Small intestine (tissue), 7 donors: ENCODE data around the gene PER1. TPM values are rescaled to one million over a fixed set of nuclear protein-coding genes. Genes with fewer than 3 reads are reported as not detected.
A peak's percentile ranks its signal among the peaks of the same experiment; 100 is the strongest.

Source experiments
- DNase-seq, 2 donors: peaks; one replicate each; pipeline versions ENCODE4 v3.0.0 to v3.0.0-alpha.2; 2013
- FAIRE-seq: peaks from 2 replicates; lab custom pipeline; 2012; peaks lifted over from hg19 to GRCh38; lab: Jason Lieb, UNC
- H3K27ac ChIP-seq, 3 donors: one replicate each; pipeline ENCODE4 v1.5.1; 2013; ENCODE audit warnings: low read length in 2 of 3, mild to moderate bottlenecking in 2 of 3, control low read depth in 1 of 3, inconsistent platforms in 1 of 3, low read depth in 1 of 3, moderate library complexity in 1 of 3
- H3K27me3 ChIP-seq, 3 donors: one replicate each; pipeline ENCODE4 v1.6.1; 2013; ENCODE audit warnings: low read length in 3 of 3, inconsistent platforms in 1 of 3; ENCODE audit not compliant: control insufficient read depth in 3 of 3, insufficient read depth in 3 of 3
- H3K36me3 ChIP-seq, 3 donors: one replicate each; pipeline ENCODE4 v1.6.1; 2013; ENCODE audit warnings: low read length in 3 of 3, inconsistent platforms in 1 of 3, low read depth in 1 of 3, mild to moderate bottlenecking in 1 of 3, moderate library complexity in 1 of 3; ENCODE audit not compliant: control insufficient read depth in 3 of 3, insufficient read depth in 2 of 3
- H3K4me1 ChIP-seq, 3 donors: one replicate each; pipeline ENCODE4 v1.6.1; 2013; ENCODE audit warnings: low read length in 2 of 3, inconsistent platforms in 1 of 3, low read depth in 1 of 3, mild to moderate bottlenecking in 1 of 3, moderate library complexity in 1 of 3; ENCODE audit not compliant: control insufficient read depth in 3 of 3, insufficient read depth in 2 of 3
- H3K4me3 ChIP-seq, 3 donors: one replicate each; pipeline ENCODE4 v1.5.1; 2013; ENCODE audit warnings: low read length in 3 of 3, control low read depth in 1 of 3, inconsistent platforms in 1 of 3, low read depth in 1 of 3, mild to moderate bottlenecking in 1 of 3, moderate library complexity in 1 of 3
- H3K9me3 ChIP-seq, 2 donors: one replicate each; pipeline ENCODE4 v1.6.1; 2013; ENCODE audit warnings: low read depth in 1 of 2, low read length in 1 of 2; ENCODE audit not compliant: control insufficient read depth in 2 of 2, insufficient read depth in 1 of 2
- WGBS, 3 donors: extraction: QIAGEN DNeasy Blood & Tissue Kit; methylation state at CpG; one replicate each; pipeline ENCODE4 v1.1.7; 2013; 5-methylcytosine and 5-hydroxymethylcytosine counted together
- polyA plus RNA-seq, 4 donors: library from polyadenylated mRNA; stranded (reverse) in 3 of 4; unstranded in 1 of 4; fragments of 200-250 nt in 3 of 4; fragments of 120-200 nt in 1 of 4; gene quantifications; one replicate each; pipeline versions ENCODE4 v1.2.1 to v1.2.3, GENCODE V29; 2013
- donor health status: healthy with polysubstance abuse.
- donor health status: control.
- donor health status: control.
- donor health status: Bipolar disorder and iron deficiency.
- donor health status: healthy.

Gene PER1
- polyA plus RNA-seq, 4 donors: 17.3 to 79.4 (median 54.0) TPM

DNA sequence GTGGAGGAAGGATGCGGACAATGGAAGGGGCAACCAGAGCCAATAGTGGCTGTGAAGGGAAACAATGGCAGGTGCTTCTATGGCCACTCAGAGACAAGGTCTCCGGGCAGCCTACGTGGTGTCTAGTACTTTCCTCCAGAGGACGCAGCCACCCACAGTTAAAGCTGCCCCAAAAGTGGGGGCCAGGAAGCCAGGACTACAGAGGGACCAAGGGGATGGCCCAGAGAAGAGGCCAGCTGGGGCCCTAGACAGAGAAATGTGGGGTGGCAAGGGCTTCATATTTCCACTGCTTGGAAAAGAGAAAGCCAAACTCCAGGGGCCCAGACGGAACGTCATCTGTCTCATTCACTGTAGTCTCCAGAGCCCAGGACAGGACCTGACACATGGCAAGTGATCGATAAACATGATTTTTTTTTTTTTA, 837 bp upstream of the PER1 start:
- Histone ChIP-seq H3K36me3 (peaks cover 11 to 35% (median 12%) of the 10 kb centered on the region in 3 donors), H3K27me3 (no peaks in the 10 kb centered on the region), H3K27ac (peak overlapping the region; percentile 90 to 97 (median 92)), H3K4me1 (peaks cover 0 to 62% (median 12%) of the 10 kb centered on the region in 3 donors), H3K9me3 (no peaks in the 10 kb centered on the region), H3K4me3 (no peak overlapping the region)
- FAIRE-seq: no peak
- 68 to 71% (median 71%) methylated on average over 7 of the region's 7 CpGs for WGBS, 3 donors
- DNase-seq: no peak

DNA sequence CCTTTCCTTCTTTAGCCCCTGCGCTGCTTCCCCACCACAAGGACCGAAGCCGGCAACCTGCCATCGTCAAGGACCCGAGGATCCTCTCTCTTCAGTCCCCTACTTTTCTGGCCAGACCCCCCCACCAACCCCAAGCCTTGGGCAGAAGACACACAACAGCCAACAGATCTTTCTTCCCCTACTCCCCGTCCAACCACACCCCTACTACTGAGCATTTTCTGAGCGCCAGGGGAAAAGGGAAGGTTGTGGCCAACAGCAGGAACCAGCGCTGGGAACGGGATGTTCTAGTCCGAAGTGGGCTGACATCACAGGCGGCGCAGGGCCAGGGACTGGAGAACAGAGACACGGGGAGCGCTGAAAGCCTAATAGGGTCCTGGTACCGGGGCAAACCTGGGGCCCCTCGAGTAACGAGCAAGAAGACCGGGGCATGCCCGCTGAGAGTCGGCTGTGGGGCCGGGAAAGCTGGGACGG, 528 bp downstream of the PER1 start:
- Histone ChIP-seq H3K36me3 (peaks cover 21 to 45% (median 24%) of the 10 kb centered on the region in 3 donors), H3K4me3 (peak overlapping the region; percentile 59 to 69 (median 64)), H3K27me3 (no peaks in the 10 kb centered on the region), H3K9me3 (no peaks in the 10 kb centered on the region), H3K4me1 (peaks cover 0 to 56% (median 12%) of the 10 kb centered on the region in 3 donors), H3K27ac (peak overlapping the region; percentile 90 to 97 (median 92))
- WGBS, 3 donors: 1 to 3% (median 3%) methylated on average over 22 of the region's 22 CpGs
- DNase-seq: peak in 1 of 2 donors; percentile 77
- FAIRE-seq: no peak

DNA sequence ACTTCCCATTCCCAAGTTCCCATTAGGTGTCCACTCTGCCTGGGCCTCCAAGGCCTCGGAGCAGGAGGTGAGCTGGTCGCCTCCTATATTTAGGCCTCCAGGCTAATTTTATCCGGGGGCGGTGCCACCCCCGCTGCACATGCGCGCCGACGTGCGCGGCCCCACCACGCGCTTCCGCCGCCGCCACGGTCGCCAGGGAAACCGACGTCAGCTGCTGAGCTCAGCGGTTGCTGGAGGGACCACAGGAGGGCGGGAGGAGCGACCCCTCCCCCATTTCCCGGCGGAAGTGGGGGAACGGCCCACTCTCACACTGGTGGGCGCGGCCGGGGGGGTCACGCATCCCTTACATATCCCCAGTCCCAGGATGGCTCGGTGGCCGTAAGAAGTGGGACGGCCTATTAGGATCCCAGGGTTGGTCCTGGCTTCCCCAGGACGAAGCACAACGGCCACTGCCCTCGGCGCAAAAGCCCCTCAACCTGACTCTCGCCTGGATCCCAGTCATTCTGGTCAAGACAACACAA, 1.0 kb downstream of the PER1 start:
- Histone ChIP-seq H3K27me3 (no peaks in the 10 kb centered on the region), H3K4me3 (peak overlapping the region; percentile 59 to 69 (median 64)), H3K9me3 (no peaks in the 10 kb centered on the region), H3K36me3 (peaks cover 21 to 50% (median 29%) of the 10 kb centered on the region in 3 donors), H3K27ac (peak overlapping the region; percentile 90 to 97 (median 92)), H3K4me1 (peaks cover 0 to 56% (median 12%) of the 10 kb centered on the region in 3 donors)
- DNase-seq (peak; percentile 61 to 92), FAIRE-seq (no peak)
- WGBS, 3 donors: 1 to 8% (median 4%) methylated on average over 37 to 38 of the region's 38 CpGs

DNA sequence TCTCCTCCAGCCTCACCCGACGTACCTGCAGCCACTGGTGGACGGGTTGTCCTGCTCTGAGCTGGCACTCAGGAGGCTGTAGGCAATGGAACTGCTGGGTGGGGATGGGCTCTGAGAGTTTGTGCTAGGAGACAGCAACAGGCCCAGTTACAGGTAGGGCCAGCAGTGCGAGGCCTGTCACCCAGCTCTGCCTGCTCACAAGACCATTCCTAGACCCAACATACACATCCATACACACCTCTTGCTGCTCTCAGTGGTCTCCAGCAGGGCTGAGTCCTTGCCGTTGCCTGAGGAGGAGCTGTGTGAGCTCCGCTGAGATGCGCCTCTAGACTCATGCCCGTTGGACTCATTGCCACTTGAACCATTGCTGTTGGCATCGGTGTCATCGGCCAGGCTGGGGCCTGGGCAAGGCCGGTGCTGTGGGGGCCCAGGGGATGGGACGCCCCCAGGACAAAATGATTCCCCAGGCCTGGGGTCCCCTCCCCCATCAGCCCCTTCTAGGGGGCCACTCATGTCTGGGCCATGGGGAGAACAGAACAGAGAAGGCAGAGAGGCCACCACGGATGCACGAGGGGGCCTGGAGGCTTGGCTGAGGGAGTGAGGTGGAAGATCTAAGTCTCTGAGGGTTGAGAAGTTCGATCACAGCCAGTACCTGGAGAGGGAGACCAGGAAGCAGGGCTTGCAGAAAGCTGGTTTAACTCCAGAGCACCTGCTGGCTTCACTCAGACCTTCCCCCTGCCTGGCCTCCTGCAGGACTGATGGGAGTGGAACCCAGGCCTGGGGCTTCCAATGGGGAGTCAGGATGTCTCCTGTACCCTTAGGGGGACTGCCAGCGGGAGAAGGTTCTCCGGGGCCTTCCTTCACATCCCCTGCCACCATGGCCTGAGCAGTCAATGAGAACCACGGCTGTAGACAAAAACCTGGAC, 1.7 kb downstream of the PER1 start:
- Histone ChIP-seq H3K36me3 (peaks cover 24 to 57% (median 29%) of the 10 kb centered on the region in 3 donors), H3K4me1 (peaks cover 0 to 51% (median 12%) of the 10 kb centered on the region in 3 donors), H3K27ac (peak overlapping the region; percentile 90 to 97 (median 92)), H3K9me3 (no peaks in the 10 kb centered on the region), H3K4me3 (peak overlapping the region in 2 of 3 donors; percentile 64 to 69), H3K27me3 (no peaks in the 10 kb centered on the region)
- WGBS, 3 donors: 77 to 82% (median 81%) methylated on average over 18 of the region's 18 CpGs
- no peak for DNase-seq
- FAIRE-seq: no peak

DNA sequence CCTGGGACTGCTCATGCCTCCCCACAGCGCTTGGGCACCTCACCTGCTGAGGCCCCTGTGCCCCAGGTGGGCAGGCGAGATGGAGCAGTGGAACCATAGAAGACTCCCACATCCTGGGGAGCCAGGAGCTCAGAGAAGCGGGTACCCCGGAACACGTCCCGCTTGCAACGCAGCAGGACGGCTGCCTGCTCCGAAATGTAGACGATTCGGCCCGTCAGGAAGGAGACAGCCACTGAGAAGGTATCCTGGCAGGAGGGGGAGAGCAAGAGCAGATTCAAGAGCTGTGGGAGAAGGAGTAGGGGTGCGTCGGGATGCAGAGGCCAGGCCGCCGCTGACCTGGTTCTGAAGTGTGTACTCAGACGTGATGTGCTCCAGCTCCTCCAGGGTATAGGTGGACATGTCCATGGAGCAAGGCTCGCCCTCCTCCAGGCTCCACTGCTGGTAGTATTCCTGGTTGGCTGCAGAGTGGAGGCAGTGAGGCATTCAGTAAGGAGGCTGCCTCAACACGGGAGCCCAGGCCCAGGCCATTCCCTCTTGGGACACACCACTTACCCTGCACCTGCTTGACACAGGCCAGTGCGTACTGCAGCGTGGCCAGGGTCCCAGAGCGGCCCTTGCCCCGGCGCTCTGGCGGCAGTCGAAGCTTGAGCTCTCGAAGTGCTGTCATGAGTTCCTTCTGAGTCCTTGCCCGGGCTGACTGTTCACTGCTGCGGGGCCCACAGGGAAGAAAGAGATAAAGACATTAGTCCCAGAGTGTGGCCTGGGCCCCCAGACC, 2.6 kb downstream of the PER1 start:
- no peak for DNase-seq
- no peak for FAIRE-seq
- Histone ChIP-seq H3K36me3 (peaks cover 25 to 65% (median 34%) of the 10 kb centered on the region in 3 donors), H3K9me3 (no peaks in the 10 kb centered on the region), H3K4me1 (peaks cover 0 to 43% (median 12%) of the 10 kb centered on the region in 3 donors), H3K27me3 (no peaks in the 10 kb centered on the region), H3K27ac (no peak overlapping the region), H3K4me3 (no peak overlapping the region)
- WGBS, 3 donors: 95 to 97% (median 96%) methylated on average over 29 of the region's 29 CpGs

DNA sequence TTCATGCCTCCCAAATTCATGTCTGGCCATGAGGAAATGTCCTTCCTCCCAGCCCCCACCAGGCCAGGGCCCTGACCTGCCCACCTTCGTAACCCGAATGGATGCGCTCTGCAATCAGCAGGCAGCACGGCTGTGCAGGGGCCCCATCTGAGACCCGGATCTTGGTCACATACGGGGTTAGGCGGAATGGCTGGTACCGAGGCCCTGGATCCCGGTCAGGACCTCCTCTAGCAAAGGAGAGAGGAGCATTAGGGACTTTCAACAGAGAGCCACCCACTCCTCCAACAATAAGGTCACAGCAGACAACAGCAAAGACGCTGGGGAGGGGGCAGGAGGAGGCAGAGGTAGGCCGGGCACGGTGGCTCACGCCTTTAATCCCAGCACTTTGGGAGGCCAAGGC, 3.6 kb downstream of the PER1 start:
- H3K27ac ChIP-seq: no peak overlapping the region
- FAIRE-seq (no peak), DNase-seq (no peak)
- H3K36me3 ChIP-seq: peaks cover 35 to 75% (median 43%) of the 10 kb centered on the region in 3 donors
- WGBS, 3 donors: 93 to 95% (median 95%) methylated on average over 13 of the region's 13 CpGs
- no peaks in the 10 kb centered on the region for H3K27me3 ChIP-seq
- H3K4me3 ChIP-seq: no peak overlapping the region
- H3K4me1 ChIP-seq: peaks cover 0 to 33% (median 12%) of the 10 kb centered on the region in 3 donors
- H3K9me3 ChIP-seq: no peaks in the 10 kb centered on the region

DNA sequence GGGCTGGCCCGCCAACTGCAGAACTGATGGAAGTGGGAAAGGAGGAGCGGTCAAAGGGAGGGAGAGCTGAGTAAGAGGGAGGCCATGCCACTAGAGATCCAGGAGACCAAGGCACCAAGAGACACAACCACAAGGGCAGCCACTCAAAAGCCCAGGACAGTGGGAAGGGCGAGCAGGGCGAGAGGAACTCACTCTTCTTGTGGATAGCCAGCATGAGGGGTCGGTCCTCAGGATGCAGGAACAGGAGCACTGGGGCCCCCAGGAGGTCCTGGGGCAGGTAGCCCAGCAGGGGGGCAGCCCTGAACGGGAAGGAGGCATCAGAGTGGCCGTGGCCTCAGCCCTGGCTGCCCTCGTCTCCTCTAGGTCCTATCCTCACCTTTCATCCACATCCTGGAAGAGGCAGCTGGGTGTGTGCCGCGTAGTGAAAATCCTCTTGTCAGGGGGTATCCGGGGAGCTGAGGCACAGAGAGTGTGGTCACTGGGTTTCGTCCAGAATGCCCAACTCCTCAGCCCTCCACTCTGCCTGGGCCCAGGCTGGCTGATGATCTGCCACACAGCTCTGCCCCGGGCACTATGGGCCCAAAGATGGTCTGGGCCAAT, 4.3 kb downstream of the PER1 start:
- H3K36me3 ChIP-seq: peaks cover 38 to 79% (median 46%) of the 10 kb centered on the region in 3 donors
- no peak overlapping the region for H3K4me3 ChIP-seq
- peak overlapping the region in 1 of 3 donors; percentile 11 for H3K27ac ChIP-seq
- DNase-seq (no peak), FAIRE-seq (no peak)
- WGBS, 3 donors: 92 to 93% (median 92%) methylated on average over 13 of the region's 13 CpGs
- peaks cover 0 to 26% (median 8%) of the 10 kb centered on the region in 3 donors for H3K4me1 ChIP-seq
- H3K27me3 ChIP-seq: no peaks in the 10 kb centered on the region
- H3K9me3 ChIP-seq: no peaks in the 10 kb centered on the region
